Subcutaneous adipose tissue (tissue), 4 donors: ENCODE data around the gene ARIH1. TPM values are rescaled to one million over a fixed set of nuclear protein-coding genes. Genes with fewer than 3 reads are reported as not detected.

Source experiments
- CTCF ChIP-seq: fragments of 450-650 bp; IDR thresholded peaks from one replicate; pipeline ENCODE4 v1.5.1; 2016; ENCODE audit warnings: low read depth, mild to moderate bottlenecking, control low read depth, antibody characterized with exemption, moderate library complexity
- total RNA-seq, 4 donors: library from RNA; depleted of rRNA; stranded (reverse); fragments of >200 nt; gene quantifications; one replicate each; pipeline ENCODE4 v1.1.0, GENCODE V29; 2016

ARIH1 gene
- total RNA-seq, 4 donors from 2014 or later: 44.5 to 91.0 (median 56.5) TPM

GRCh38 chr15:72456684-72457083 is 17.4 kb upstream of the ARIH1 start:
- TF ChIP-seq CTCF: no peak

DNA sequence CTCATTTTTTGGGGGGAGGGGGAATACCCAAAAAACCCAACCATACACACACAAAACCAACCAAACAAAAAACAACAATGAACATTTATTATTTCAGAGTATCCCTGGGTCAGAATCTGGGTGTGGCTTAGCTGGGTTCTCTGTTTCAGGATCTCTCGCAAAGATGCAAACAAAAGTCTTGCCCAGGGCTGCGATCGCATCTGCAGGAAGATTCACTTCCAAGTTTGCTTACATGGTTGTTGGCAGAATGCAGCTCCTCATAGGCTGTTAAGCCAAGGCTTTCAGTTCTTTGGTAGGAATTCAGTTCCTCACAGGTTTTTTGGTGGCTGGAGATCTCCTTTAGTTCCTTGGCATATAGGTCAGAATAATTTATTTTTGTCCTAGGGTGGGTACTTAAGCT is 13.7 kb upstream of the ARIH1 start:
- no peak for TF ChIP-seq CTCF

DNA sequence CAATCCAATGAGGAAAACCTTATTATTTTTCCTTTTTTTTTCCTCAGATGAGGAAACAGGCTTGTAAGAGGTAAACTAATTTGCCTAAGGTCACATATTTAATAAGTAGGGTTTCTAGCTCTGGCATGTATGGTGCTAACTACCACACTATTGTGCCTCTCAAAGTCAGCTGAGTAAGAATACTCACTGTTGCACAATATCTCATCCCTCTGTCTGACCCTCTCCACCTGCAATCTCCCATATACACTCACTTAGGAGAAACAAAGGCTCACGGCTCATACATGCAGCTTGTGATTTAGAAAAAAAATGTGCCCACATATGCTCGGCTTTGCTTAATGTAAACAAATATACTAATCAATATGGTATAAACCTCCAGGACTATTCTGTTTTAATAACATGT is 10.4 kb upstream of the ARIH1 start:
- no peak for TF ChIP-seq CTCF

- TF ChIP-seq CTCF: no peak
Measured at GRCh38 chr15:72464251-72464650, 9.9 kb upstream of the ARIH1 start.

GRCh38 chr15:72468103-72468502 is 6.0 kb upstream of the ARIH1 start:
- no peak for TF ChIP-seq CTCF

GRCh38 chr15:72472992-72473610 is 1.0 kb upstream of the ARIH1 start:
- no peak for TF ChIP-seq CTCF

GRCh38 chr15:72474466-72474911 is 359 bp downstream of the ARIH1 start:
- TF ChIP-seq CTCF: no peak
